ENCODE results near the gene NHLRC1.

Gene NHLRC1

DNA sequence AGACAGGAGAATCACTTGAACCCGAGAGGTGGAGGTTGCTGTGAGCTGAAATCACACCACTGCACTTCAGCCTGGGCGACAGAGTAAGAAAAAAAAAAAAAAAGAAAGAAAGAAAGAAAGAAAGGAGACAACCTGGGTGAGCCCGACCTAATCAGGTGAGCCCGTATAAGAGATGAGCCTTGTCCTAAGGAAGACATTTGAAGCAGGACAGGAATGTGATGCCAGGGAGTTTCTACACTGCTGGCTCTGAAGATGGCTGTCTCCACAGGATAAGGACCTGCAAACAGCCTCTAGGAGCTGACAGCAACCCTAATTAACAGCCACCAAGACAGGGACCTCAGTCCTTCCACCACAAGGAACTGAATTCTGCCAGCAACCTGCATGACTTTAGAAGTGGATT lies 41.9 kb downstream of the NHLRC1 start:
- no peak for DNase-seq

DNA sequence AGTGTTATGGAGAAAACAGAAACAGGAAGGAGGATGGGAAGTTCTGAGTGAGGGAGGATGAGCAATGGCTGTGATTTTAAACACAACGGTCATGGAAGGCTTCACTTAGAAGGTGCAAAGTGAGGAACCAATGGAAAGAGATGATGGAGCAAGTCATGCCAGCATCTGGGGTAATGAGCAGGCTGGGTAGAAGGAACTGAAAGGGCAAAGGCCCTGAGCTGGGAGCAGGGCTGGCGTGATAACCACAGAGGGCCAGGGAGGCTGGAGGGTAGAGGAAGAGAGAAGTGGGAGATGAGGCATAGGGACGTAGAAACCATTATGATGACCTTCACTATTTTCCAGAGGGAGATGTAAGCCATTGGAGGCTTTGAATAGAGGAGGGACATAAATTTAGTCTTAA lies 43.6 kb downstream of the NHLRC1 start:
- DNase-seq = no peak

DNA sequence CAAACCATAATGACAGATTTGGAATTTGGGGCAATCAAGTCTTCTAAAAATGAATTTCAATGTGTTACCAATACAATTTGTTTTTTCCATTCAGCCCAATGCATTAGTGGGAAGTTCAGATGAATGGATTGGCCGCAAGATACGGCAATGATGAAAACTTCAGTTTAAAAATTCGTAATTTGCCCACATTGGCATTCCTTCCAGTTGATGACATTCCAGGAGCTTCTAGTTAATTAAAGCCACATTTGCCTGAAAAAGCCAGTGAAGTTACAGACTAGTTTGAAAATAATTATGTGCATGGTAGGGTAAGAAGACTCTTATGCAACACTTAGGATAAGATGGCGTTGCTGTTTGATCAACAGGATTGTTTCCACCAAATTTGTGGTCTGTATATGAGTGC lies 46.2 kb downstream of the NHLRC1 start:
- no peak for DNase-seq

DNA sequence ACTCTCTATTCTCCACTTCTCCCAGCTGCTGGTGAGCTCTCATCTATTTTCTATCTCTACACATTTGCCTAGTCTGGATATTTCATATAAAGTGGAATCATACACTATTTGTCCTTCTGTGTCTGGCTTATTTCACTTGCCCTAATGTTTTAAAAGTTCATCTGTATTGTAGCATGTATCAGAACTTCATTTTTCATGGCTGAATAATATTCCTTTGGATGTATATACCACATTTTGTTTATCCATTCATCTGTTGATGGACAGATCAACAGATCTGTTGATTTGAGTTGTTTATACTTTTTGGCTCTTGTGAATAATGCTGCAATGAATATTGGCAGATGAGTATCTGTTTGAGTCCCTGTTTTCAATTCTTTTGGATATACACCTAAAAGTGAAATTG lies 49.6 kb downstream of the NHLRC1 start:
- DNase-seq = no peak

DNA sequence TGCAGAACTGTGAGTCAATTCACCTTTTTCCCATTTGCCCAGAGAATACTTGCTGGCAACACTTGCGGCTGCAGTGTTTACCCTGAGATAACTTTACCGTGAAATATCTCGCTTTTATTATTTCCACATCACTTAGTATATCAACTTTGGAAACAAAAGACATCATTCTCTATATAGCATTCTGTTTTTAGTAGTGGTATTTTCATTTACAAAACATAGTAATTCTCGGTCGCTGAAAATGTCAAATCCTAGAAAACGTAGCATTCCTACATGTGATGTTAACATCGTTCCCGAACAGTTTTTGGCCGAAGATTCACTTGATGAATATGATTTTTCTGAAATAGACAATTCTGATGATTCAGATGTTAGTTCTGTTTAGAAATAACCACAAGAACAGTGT lies 52.0 kb downstream of the NHLRC1 start:
- no peak for DNase-seq

Measured in stimulated activated CD4-positive, alpha-beta T cell treated with anti-CD3 and anti-CD28 coated beads, Interleukin-1b, Interleukin-23, amount 100 ng/mL, for 48 hours (primary cell).